ENCODE measurements around the gene GLRA2. TPM values are rescaled to one million over a fixed set of nuclear protein-coding genes. Genes with fewer than 3 reads are reported as not detected.
"Not testable (repeated sequence)": the region's sequence is repeated elsewhere in the genome, so short reads cannot be mapped to it uniquely, and the experiment has no call there.

Gene GLRA2
- total RNA-seq, 1 donor from 2014 or later = not detected

- DNase-seq (ENCODE audit: low read depth) = no peak
- H3K4me3 ChIP-seq (ENCODE audit: low read depth, low read length) = no peak overlapping the region
Measured at GRCh38 chrX:14672611-14673172, 143.4 kb downstream of the GLRA2 start.

DNA sequence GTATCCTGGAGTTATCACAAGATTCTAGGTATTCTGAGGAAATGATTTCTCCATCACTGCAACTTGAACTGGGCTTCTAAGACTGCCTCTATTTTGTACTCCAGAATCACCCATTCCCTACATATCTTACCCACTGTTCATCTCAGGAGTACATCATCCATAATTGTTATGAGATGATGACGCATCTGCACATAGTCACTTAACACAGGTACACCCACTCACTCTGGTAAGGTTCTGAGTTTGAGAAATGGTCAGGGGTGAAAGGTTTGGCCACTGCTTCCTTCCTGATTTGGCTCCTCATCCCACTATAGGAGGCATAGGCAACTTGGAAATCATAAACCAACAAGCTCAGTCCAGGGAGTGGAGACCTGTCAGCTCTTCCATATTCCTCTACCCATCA is 143.9 kb downstream of the GLRA2 start:
- no peak for DNase-seq (ENCODE audit: low read depth)
- TF ChIP-seq, protein P1, sequence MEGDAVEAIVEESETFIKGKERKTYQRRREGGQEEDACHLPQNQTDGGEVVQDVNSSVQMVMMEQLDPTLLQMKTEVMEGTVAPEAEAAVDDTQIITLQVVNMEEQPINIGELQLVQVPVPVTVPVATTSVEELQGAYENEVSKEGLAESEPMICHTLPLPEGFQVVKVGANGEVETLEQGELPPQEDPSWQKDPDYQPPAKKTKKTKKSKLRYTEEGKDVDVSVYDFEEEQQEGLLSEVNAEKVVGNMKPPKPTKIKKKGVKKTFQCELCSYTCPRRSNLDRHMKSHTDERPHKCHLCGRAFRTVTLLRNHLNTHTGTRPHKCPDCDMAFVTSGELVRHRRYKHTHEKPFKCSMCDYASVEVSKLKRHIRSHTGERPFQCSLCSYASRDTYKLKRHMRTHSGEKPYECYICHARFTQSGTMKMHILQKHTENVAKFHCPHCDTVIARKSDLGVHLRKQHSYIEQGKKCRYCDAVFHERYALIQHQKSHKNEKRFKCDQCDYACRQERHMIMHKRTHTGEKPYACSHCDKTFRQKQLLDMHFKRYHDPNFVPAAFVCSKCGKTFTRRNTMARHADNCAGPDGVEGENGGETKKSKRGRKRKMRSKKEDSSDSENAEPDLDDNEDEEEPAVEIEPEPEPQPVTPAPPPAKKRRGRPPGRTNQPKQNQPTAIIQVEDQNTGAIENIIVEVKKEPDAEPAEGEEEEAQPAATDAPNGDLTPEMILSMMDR (conservative IDR thresholded peaks at IDR 0.05; ENCODE audit: low read depth, low read length) = no peak
- H3K4me3 ChIP-seq (ENCODE audit: low read depth, low read length) = no peak overlapping the region

More at GRCh38 chrX:14672611-14673172, 143.4 kb downstream of the GLRA2 start:
- TF ChIP-seq, protein P1 (conservative IDR thresholded peaks at IDR 0.05; ENCODE audit: low read depth, low read length) = no peak

DNA sequence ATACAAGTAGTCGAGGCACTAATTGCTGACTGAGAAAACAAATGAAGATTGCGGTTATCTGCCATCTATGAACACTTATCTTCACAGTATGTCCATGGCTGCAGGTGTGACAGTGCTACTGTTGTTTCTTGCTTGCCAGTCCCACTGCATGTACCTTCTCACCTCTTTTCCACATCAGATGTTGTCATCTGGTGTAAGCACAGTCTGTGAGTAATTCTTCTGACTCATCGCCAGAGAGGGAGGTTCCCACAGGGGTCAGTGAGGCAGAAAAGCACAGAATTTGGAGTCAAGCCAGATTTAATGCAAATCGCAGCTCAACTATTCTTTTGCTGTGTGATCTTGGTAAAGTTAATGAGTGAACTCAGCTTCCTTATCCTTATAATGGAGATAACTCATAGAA is 144.4 kb downstream of the GLRA2 start:
- TF ChIP-seq, protein P1 (conservative IDR thresholded peaks at IDR 0.05; ENCODE audit: low read depth, low read length) = no peak
- no peak overlapping the region for H3K4me3 ChIP-seq (ENCODE audit: low read depth, low read length)

GRCh38 chrX:14675500-14675899 is 146.2 kb downstream of the GLRA2 start:
- TF ChIP-seq, protein P1 (conservative IDR thresholded peaks at IDR 0.05; ENCODE audit: low read depth, low read length) = no peak
- no peak for DNase-seq (ENCODE audit: low read depth)
- no peak overlapping the region for H3K4me3 ChIP-seq (ENCODE audit: low read depth, low read length)

More for the DNA sequence above, 144.4 kb downstream of the GLRA2 start:
- peak; percentile 86 for DNase-seq (ENCODE audit: low read depth)

DNA sequence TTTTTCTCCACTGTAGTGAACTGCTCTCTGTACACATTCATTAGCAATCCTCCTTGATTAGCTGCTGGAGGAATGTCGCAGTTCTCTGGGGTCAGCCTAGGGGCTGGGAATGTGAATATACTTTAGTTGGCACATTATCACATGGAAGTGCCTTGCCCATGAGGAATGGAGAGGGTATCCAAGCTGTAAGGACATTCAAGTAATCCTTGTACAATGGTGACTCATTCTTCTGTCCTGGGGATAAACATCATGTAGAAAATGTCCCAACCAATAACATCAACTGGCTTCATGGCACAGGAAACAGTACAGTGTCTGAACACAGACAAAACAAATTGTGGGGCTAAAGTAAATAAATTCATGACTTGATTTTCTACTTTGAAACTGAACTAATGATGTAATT is 147.1 kb downstream of the GLRA2 start:
- peak; percentile 63 for DNase-seq (ENCODE audit: low read depth)
- TF ChIP-seq, protein P1 (conservative IDR thresholded peaks at IDR 0.05; ENCODE audit: low read depth, low read length) = no peak
- no peak overlapping the region for H3K4me3 ChIP-seq (ENCODE audit: low read depth, low read length)

GRCh38 chrX:14688331-14688730 is 159.0 kb downstream of the GLRA2 start:
- not testable (repeated sequence) for H3K4me3 ChIP-seq (ENCODE audit: low read depth, low read length); DNase-seq (ENCODE audit: low read depth)

- TF ChIP-seq, protein P1 (conservative IDR thresholded peaks at IDR 0.05; ENCODE audit: low read depth, low read length) = no peak
- no peak overlapping the region for H3K4me3 ChIP-seq (ENCODE audit: low read depth, low read length)
- DNase-seq (ENCODE audit: low read depth) = no peak
Measured at GRCh38 chrX:14690553-14690952, 161.2 kb downstream of the GLRA2 start.
